Neural cell (in vitro differentiated cells): ENCODE measurements around the gene ADIPOR2.

Experiments
- EZH2 ChIP-seq: fragments of 200-600, 300-800 bp; shearing (Covaris generic), sonication (generic); IDR thresholded peaks from 2 replicates; pipeline ENCODE4 v1.6.1; 2014; ENCODE audit warnings: antibody characterized with exemption, low read length, borderline replicate concordance, mild to moderate bottlenecking; ENCODE audit not compliant: insufficient read depth, poor library complexity, severe bottlenecking
- TAF1 ChIP-seq: IDR thresholded peaks from 2 replicates; pipeline ENCODE4 v1.6.1; 2012; ENCODE audit warnings: low read depth

DNA sequence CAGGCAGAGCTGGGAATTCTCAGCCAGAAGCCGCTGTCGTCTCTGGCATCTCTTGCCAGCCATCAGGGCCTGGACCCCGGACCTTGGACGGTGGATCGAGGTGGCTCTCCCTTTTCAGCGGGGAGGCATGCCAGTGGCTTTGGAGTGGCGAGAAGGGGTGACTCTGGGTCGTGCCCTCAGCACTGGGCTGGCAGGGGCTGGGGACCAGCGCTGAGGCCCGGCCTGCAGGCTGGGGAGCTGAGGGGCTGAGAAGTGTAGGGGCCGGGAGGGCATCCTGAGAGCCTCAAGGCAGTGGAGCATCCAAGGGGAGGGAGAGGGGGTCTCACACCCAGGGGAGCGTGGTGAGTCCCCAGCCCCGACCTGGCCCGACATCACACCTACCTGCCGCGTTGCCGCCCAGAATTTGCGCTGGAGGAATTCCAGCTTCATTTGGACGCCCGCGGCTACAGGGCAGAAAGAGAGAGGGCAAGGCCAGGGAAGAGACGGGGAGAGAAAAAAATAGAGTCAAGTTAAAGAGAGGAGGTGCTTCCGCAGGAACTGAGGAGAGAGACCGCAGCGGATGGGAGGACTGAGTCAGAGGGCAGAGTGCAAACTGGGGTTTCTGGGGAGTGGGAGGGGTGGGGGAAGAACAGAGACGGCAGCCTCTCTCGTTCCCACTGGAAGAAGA, 120.5 kb downstream of the ADIPOR2 start:
- no peak for TF ChIP-seq EZH2
- TF ChIP-seq TAF1, result no peak
